Activated CD4-positive, alpha-beta memory T cell treated with anti-CD3 and anti-CD28 coated beads for 36 hours (primary cell): ENCODE measurements around the gene LYST. TPM values are rescaled to one million over a fixed set of nuclear protein-coding genes. Genes with fewer than 3 reads are reported as not detected.
"Not testable (repeated sequence)": the region's sequence is repeated elsewhere in the genome, so short reads cannot be mapped to it uniquely, and the experiment has no call there.

Experiments
- CTCF ChIA-PET: fragments of 350-600 bp; sonication (Branson Sonifier 250); formaldehyde crosslinking; loops from one replicate; lab custom pipeline; 2021; ENCODE audit warnings: antibody characterized with exemption, inconsistent platforms; lab: Charles Lee
- POLR2A ChIA-PET: fragments of 350-600 bp; sonication (Branson Sonifier 250); formaldehyde crosslinking; loops from one replicate; lab custom pipeline; 2021; ENCODE audit warnings: antibody characterized with exemption; lab: Charles Lee
- DNase-seq: peaks from one replicate; pipeline ENCODE4 v3.0.0-alpha.2; 2020
- H3K27ac Mint-ChIP-seq: one replicate; pipeline ENCODE4 v1.8.0; 2021; ENCODE audit warnings: mixed read lengths
- H3K27me3 Mint-ChIP-seq: one replicate; pipeline ENCODE4 v1.8.0; 2021; ENCODE audit warnings: mixed read lengths
- H3K36me3 Mint-ChIP-seq: one replicate; pipeline ENCODE4 v1.8.0; 2021; ENCODE audit warnings: mixed read lengths
- H3K4me1 Mint-ChIP-seq: one replicate; pipeline ENCODE4 v1.8.0; 2021; ENCODE audit warnings: low read depth, mixed read lengths
- H3K4me3 Mint-ChIP-seq: one replicate; pipeline ENCODE4 v1.8.0; 2021; ENCODE audit warnings: mild to moderate bottlenecking, mixed read lengths
- H3K9me3 Mint-ChIP-seq: one replicate; pipeline ENCODE4 v1.8.0; 2021; ENCODE audit warnings: mixed read lengths
- intact Hi-C: fragments of 100-400 bp; cut with micrococcal nuclease; formaldehyde crosslinking; loops from one replicate; pipeline ENCODE4 v1.15.1; 2023
- total RNA-seq, 2 experiments: library from RNA; stranded (reverse); gene quantifications; one replicate each; pipeline ENCODE4 v1.2.3, GENCODE V29; 2021

The LYST gene
- total RNA-seq, 2 experiments from 2014 or later, result 26.5 to 28.0 TPM

DNA sequence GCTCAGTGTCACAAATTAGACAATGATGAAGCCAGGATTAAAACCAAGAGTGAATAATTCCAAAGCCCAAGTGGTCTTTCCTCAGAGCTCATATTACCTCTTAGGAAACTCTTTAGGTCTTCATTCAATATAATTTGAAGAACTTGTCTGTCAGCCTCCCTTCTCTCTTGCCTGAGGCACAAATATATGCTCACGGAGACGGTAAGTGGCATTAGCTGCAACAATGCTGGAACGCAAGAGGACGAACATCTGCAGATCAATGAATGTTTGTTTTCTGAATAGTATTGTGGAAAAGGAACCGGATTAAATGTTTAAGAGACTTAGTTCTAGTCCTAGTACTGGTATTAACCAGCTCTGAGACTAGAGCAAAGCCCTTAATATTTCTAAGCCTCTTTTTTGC, 39.7 kb upstream of the LYST start:
- Mint-ChIP-seq H3K27me3 (no peaks in the 10 kb centered on the region), H3K9me3 (no peaks in the 10 kb centered on the region), H3K27ac (no peak overlapping the region), H3K4me3 (no peak overlapping the region), H3K4me1 (peaks cover 25% of the 10 kb centered on the region), H3K36me3 (no peaks in the 10 kb centered on the region)
- ChIA-PET POLR2A (no interaction called here), CTCF (interaction anchor here (1.6 kb wide), 1 partner anchor 65 kb away, joined by 5 read pairs; no protein-coding TSS in a partner anchor)
- intact Hi-C loops, result no loop called here
- DNase-seq, result no peak

DNA sequence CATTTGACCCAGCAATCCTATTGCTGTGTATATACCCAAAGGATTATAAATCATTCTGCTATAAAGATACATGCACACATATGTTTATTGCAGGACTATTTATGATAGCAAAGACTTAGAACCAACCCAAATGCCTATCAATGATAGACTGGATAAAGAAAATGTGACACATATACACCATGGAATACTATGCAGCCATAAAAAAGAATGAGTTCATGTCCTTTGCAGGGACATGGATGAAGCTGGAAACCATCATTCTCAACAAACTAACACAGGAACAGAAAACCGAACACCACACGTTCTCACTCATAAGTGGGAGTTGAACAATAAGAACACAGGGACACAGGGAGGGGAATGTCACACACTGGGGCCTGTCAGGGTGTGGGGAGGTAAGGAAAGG, 37.1 kb upstream of the LYST start:
- H3K4me1 Mint-ChIP-seq, result peaks cover 11% of the 10 kb centered on the region
- H3K27ac Mint-ChIP-seq, DNase-seq, H3K9me3 Mint-ChIP-seq, CTCF ChIA-PET, H3K36me3 Mint-ChIP-seq, intact Hi-C loops, H3K4me3 Mint-ChIP-seq, H3K27me3 Mint-ChIP-seq, POLR2A ChIA-PET: not testable (repeated sequence)

DNA sequence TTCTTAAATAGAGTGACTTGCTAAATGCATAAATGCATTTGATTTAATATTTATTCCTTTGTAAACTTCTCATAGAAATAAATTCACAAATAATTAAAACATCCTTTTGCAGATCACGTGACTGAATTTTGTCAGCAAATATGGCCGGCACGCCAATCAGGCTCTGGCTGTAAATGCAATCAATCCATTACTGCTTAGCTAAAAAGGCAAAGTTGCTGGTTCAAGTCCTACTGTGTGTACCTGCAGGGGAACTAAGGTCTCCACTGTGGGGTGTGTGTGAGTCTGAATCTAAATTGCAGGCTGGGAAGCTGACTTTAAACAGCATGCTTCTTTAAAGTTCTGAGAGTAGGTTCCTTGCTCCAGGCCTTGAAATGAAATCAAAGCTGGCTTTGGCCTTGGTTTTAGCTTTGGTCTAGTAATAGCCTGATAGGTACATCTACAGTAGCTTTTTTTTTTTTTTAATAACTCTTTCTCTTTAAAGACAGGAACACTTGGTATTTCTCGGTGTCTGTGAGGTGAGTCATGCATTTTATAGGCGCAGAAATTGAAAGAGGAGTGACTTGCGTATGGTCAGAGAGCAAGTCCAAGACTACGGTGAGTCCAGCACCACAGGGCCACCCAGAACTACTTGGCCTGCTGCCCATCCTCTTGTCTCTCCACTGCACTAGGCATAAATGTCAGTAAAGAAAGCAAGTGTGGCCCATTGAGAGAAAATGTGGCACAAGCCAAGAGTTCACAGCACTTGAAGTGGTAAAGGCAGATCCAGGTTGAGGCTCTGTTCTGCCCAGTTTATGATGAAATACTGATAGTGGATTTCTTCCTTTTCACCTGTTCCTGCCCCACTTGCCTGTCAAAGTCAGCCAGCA, 36.2 kb upstream of the LYST start:
- H3K4me1 Mint-ChIP-seq, result peaks cover 6% of the 10 kb centered on the region
- H3K27me3 Mint-ChIP-seq, result no peaks in the 10 kb centered on the region
- H3K4me3 Mint-ChIP-seq, result no peak overlapping the region
- no peaks in the 10 kb centered on the region for H3K36me3 Mint-ChIP-seq
- H3K9me3 Mint-ChIP-seq, result no peaks in the 10 kb centered on the region
- DNase-seq, result no peak
- ChIA-PET CTCF (interaction anchor here (0.6 kb wide), 1 partner anchor 14 kb away, joined by 3 read pairs; no protein-coding TSS in a partner anchor), POLR2A (no interaction called here)
- no peak overlapping the region for H3K27ac Mint-ChIP-seq
- intact Hi-C loops, result no loop called here

DNA sequence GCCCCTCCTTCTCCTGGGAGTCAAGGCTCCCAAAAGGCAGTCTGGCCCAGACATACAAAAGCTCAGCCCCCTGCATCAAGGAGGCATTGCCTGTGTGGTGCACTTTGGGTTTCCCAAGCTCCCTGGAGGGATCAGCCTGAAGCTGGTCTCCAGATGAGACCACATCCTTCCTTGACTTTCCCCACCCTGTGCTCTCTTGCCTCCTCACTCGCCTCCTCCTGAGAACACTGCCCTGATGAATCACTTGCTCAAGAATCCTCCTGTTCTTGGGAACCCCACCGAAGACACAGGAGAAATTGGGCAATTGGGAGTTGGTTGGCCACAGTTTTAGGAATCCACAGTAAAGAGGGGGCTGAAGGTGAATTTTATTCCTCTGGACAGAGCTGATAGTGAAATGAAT, 34.8 kb upstream of the LYST start:
- H3K4me1 Mint-ChIP-seq, result peaks cover 6% of the 10 kb centered on the region
- no peak for DNase-seq
- POLR2A ChIA-PET, result interaction anchor here (0.9 kb wide), 1 partner anchor 46 kb away, joined by 3 read pairs; no protein-coding TSS in a partner anchor
- CTCF ChIA-PET, result no interaction called here
- H3K36me3 Mint-ChIP-seq, result no peaks in the 10 kb centered on the region
- H3K27ac Mint-ChIP-seq, result no peak overlapping the region
- intact Hi-C loops, result no loop called here
- H3K4me3 Mint-ChIP-seq, result no peak overlapping the region
- H3K9me3 Mint-ChIP-seq, result no peaks in the 10 kb centered on the region
- no peaks in the 10 kb centered on the region for H3K27me3 Mint-ChIP-seq

DNA sequence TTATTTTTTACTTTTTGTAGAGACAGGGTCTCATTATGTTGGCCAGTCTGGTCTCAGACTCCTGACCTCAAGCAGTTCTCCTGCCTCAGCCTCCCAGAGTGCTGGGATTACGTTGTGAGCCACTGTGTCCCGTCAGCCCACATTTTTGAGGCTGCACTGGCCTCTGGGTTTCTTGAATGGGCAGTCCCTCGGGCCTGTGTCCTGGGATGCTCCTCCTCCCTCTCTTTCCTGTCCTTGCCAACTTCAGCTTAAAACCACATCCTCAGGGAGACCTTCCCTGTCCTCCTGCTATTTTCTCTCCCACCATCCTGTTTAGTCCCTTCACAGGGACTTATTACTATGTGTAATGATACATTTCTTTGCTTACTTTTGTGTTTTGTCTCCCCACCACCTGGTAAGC, 31.4 kb upstream of the LYST start:
- no peaks in the 10 kb centered on the region for H3K36me3 Mint-ChIP-seq
- ChIA-PET POLR2A (no interaction called here), CTCF (no interaction called here)
- intact Hi-C loops, result no loop called here
- H3K27me3 Mint-ChIP-seq, result no peaks in the 10 kb centered on the region
- H3K27ac Mint-ChIP-seq, result no peak overlapping the region
- no peak overlapping the region for H3K4me3 Mint-ChIP-seq
- peaks cover 6% of the 10 kb centered on the region for H3K4me1 Mint-ChIP-seq
- H3K9me3 Mint-ChIP-seq, result no peaks in the 10 kb centered on the region
- DNase-seq, result no peak

DNA sequence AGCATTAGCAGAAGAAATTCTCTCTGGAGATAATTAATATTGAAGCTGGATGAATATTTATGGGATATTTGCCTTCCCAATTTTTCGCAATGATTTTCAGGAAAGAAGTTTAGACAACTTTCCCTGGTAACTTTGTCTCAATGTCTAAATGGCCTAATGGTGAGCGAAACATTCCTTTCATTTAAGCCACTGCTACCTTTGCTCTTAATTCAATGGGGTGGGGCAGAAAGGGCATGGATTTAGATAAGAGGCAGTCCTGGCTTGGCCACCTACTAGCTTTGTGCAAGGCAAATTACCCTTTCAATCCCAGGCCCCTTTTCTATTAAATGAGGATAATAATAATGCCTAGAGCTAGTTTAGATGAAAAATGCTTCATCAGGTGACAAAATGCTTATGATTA, 27.1 kb upstream of the LYST start:
- Mint-ChIP-seq H3K27ac (no peak overlapping the region), H3K36me3 (no peaks in the 10 kb centered on the region), H3K4me3 (no peak overlapping the region), H3K4me1 (peaks cover 8% of the 10 kb centered on the region), H3K27me3 (no peaks in the 10 kb centered on the region), H3K9me3 (no peaks in the 10 kb centered on the region)
- DNase-seq, result no peak
- POLR2A ChIA-PET, result no interaction called here
- CTCF ChIA-PET, result no interaction called here
- intact Hi-C loops, result no loop called here

DNA sequence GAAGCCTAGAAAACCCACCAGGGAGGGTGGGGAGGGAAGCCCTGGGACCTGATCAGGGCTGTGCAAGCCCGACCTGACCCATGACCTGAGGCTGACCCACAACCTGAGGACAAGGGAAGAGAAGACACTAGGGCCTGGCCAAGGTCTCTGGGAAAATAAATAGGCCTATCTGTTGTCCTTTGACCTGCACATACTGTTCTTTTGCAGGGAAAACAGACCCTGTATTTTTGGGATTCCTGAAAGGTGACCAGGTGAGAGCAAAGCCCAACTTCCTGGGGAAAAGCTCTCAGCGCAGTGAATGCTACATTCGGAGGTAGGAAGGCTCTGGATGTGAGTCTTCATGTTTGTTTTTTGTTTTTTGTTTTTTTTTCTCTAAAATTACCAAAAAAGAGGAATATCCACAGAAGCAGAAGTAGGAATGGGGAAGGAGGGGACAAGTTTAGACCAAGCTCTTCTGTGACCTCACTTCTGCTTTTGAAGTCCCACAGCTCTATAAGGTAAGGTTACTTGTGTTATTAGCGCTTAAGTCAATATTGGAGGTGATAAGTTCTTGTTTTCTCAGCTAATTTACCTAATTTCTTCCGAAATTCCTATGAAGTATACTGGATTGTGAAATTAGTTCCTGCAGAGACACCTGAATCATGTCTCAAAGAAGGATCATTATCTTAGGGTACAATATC, 26.2 kb upstream of the LYST start:
- H3K36me3 Mint-ChIP-seq, result no peaks in the 10 kb centered on the region
- no peak overlapping the region for H3K27ac Mint-ChIP-seq
- no peaks in the 10 kb centered on the region for H3K9me3 Mint-ChIP-seq
- no peak for DNase-seq
- H3K4me1 Mint-ChIP-seq, result peaks cover 17% of the 10 kb centered on the region
- H3K4me3 Mint-ChIP-seq, result no peak overlapping the region
- intact Hi-C loops, result no loop called here
- H3K27me3 Mint-ChIP-seq, result no peaks in the 10 kb centered on the region
- ChIA-PET CTCF (interaction anchor here (0.7 to 1.8 kb wide), 2 partner anchors 25 to 79 kb away, joined by 5 to 9 read pairs; no protein-coding TSS in a partner anchor), POLR2A (no interaction called here)

DNA sequence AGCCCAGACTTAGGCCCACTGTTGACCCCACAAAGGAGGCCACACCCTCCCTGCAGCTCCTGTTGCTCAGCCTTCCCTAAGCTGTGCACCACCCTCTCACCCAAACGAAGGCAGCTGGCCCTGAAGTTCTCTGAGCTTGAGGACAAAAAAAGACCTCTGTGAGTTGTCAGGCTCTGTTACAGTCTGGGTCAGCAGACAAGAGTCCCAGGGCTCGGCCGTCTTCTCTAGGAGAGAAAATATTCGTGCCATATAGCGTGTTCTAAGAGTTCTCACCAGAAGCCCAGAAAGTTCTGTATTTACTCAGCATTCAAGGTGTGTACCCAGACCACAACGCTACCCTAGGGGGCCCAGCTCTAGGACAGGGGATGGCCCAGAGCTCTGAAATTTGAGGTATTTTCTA, 25.5 kb upstream of the LYST start:
- H3K27ac Mint-ChIP-seq, result no peak overlapping the region
- H3K36me3 Mint-ChIP-seq, result no peaks in the 10 kb centered on the region
- ChIA-PET POLR2A (no interaction called here), CTCF (interaction anchor here (1.8 kb wide), 1 partner anchor 79 kb away, joined by 9 read pairs; no protein-coding TSS in a partner anchor)
- H3K27me3 Mint-ChIP-seq, result no peaks in the 10 kb centered on the region
- H3K4me3 Mint-ChIP-seq, result no peak overlapping the region
- no peak for DNase-seq
- no peaks in the 10 kb centered on the region for H3K9me3 Mint-ChIP-seq
- intact Hi-C loops, result no loop called here
- H3K4me1 Mint-ChIP-seq, result peaks cover 23% of the 10 kb centered on the region

DNA sequence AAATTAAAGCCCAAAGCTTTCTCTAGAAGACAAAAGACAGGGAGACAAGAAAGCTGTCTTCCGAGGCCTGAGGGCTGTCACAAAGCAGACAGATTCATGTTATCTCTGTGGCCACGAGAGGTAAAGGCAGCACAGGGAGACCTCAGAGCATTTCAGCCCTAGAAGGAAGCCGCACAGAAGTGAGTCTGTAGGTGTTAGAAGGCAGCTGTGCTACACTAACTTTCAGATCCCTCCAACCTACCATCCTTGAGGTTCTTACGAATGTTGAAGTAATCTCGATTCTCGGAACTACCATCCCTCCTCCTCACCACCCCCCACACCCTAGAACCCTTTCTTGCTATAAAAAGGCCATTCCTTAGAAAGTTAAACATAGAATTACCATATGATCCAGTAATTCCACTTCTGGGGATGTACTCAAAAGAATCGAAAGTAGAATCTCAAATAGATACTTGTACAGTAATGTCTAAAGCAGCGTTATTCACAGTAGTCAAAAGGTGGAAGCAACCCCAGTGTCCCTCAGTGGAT, 21.5 kb upstream of the LYST start:
- POLR2A ChIA-PET, result interaction anchor here (0.6 to 2.2 kb wide), 13 partner anchors 12 to 396 kb away, joined by 3 to 14 read pairs (median 4); partner anchors contain the start of gene LYST
- Mint-ChIP-seq H3K4me1 (peaks cover 46% of the 10 kb centered on the region), H3K36me3 (no peaks in the 10 kb centered on the region), H3K27ac (peak overlapping the region; percentile 80), H3K27me3 (no peaks in the 10 kb centered on the region), H3K9me3 (no peaks in the 10 kb centered on the region), H3K4me3 (peak overlapping the region; percentile 20)
- intact Hi-C loops, result loop anchor here (1.0 kb wide), 8 partner anchors 15 to 111 kb away; no protein-coding TSS in a partner anchor
- CTCF ChIA-PET, result interaction anchor here (1.5 to 2.2 kb wide), 4 partner anchors 12 to 83 kb away, joined by 5 to 20 read pairs (median 12); partner anchors contain the start of gene LYST
- peak; percentile 78 for DNase-seq

DNA sequence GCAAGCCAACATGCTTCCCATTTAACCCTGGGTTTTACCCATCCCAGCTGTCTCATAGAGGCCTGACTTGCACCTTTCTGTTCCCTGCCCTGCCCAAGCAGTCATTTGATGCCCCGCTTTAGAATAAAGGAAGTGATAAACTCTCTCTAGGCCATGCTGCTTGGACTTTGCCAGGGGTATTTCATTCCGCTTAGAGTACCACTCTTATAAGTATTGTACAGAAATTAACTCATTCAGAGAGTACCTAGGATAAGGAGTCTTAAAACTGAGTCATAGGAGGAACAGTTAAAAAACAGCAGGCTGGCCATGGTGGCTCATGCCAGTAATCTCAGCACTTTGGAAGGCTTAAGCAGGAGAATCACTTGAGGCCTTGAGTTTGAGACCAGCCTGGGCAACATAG, 21.0 kb upstream of the LYST start:
- Mint-ChIP-seq H3K36me3 (no peaks in the 10 kb centered on the region), H3K27me3 (no peaks in the 10 kb centered on the region), H3K27ac (peak overlapping the region; percentile 80), H3K9me3 (no peaks in the 10 kb centered on the region), H3K4me1 (peaks cover 51% of the 10 kb centered on the region), H3K4me3 (peak overlapping the region; percentile 16)
- DNase-seq, result peak; percentile 60
- CTCF ChIA-PET, result interaction anchor here (0.8 to 2.2 kb wide), 6 partner anchors 11 to 84 kb away, joined by 3 to 20 read pairs (median 7); partner anchors contain the start of gene LYST
- intact Hi-C loops, result loop anchor here (1.0 kb wide), 8 partner anchors 14 to 112 kb away; no protein-coding TSS in a partner anchor
- POLR2A ChIA-PET, result interaction anchor here (0.7 to 2.2 kb wide), 14 partner anchors 11 to 397 kb away, joined by 3 to 14 read pairs (median 4); partner anchors contain the start of gene LYST

DNA sequence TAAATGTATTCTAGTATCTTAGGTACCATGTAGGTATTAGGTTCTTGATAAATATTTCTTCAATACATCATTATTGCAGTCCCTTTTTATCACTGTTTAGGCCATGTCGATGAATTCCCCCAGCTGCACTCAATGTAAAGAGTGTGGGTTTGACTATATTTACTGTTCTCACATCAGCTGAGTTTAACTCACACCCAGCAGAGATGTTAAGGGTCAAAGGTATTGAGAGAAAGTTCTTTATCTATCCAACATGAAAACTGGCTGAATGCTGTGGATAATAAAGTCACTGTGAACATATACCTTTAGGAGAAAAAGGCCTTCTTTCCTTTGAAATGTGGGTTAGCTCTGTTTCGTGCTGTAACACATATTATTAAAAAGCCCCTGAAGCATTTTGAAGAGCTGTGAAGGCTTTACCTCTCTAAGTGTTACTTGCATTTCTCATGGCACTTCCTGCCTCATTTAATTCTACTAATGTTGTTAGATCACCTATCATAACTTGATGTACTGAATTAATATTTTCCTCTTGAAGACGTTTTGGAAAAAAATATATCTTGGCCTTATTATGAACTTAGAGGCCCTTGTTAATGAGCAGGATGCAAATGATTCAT, 19.1 kb upstream of the LYST start:
- ChIA-PET CTCF (interaction anchor here (0.8 to 1.0 kb wide), 2 partner anchors 10 to 19 kb away, joined by 3 read pairs; partner anchors contain the start of gene LYST), POLR2A (interaction anchor here (1.2 kb wide), 1 partner anchor 18 kb away, joined by 4 read pairs; no protein-coding TSS in a partner anchor)
- H3K9me3 Mint-ChIP-seq, result no peaks in the 10 kb centered on the region
- peaks cover 47% of the 10 kb centered on the region for H3K4me1 Mint-ChIP-seq
- H3K36me3 Mint-ChIP-seq, result no peaks in the 10 kb centered on the region
- intact Hi-C loops, result no loop called here
- H3K4me3 Mint-ChIP-seq, result no peak overlapping the region
- no peak for DNase-seq
- H3K27ac Mint-ChIP-seq, result peak overlapping the region; percentile 67
- H3K27me3 Mint-ChIP-seq, result no peaks in the 10 kb centered on the region
